ENCODE measurements around the gene PRDM16.

Gene PRDM16

GRCh38 chr1:3459940-3460671 is 391.1 kb downstream of the PRDM16 start:
- Histone ChIP-seq H3K9me3 (ENCODE audit: control insufficient read depth in 2 of 2, low read length in 2 of 2) (no peaks in the 10 kb centered on the region), H3K27me3 (ENCODE audit: control insufficient read depth in 1 of 2, insufficient read depth in 2 of 2, low read length in 2 of 2) (peaks cover 14 to 16% of the 10 kb centered on the region in 2 donors), H3K4me1 (ENCODE audit: control insufficient read depth, insufficient read depth, low read length) (peaks cover 13% of the 10 kb centered on the region), H3K9ac (ENCODE audit: low read length in 2 of 2) (no peak overlapping the region), H3K27ac (ENCODE audit: low read length) (no peak overlapping the region), H3K36me3 (ENCODE audit: control insufficient read depth in 2 of 2, insufficient read depth in 2 of 2, low read length in 2 of 2) (no peaks in the 10 kb centered on the region), H3K4me3 (ENCODE audit: low read length in 2 of 2) (no peak overlapping the region)

DNA sequence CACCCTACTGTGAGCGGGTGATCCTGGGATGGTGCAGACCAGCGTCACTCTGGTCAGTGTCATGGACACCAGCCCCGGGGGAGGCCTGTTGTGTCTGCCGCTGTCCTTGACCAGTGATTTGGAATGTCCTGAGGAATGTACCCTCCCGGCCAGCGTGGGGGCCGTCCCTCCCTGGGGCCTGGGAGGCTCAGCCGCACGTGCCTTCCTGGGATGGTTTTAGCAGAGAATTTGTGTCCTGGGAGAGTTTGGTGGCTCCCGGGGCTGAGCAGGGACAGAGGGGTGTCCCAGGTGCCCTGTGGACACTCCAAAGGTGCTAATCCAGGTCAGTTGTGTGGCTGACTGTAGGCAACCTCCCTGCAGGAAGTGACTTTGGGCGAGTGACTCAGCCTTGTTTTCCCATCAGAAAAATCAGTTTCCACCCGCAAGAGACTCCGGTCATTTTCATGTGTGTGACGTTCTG is 391.7 kb downstream of the PRDM16 start:
- no peak overlapping the region for H3K27ac ChIP-seq (ENCODE audit: low read length)

GRCh38 chr1:3461238-3461933 is 392.4 kb downstream of the PRDM16 start:
- Histone ChIP-seq H3K9ac (ENCODE audit: low read length in 2 of 2) (no peak overlapping the region), H3K9me3 (ENCODE audit: control insufficient read depth in 2 of 2, low read length in 2 of 2) (no peaks in the 10 kb centered on the region)

More for the DNA sequence above, 391.7 kb downstream of the PRDM16 start:
- Histone ChIP-seq H3K36me3 (ENCODE audit: control insufficient read depth in 2 of 2, insufficient read depth in 2 of 2, low read length in 2 of 2) (no peaks in the 10 kb centered on the region), H3K4me3 (ENCODE audit: low read length in 2 of 2) (no peak overlapping the region), H3K9me3 (ENCODE audit: control insufficient read depth in 2 of 2, low read length in 2 of 2) (no peaks in the 10 kb centered on the region), H3K4me1 (ENCODE audit: control insufficient read depth, insufficient read depth, low read length) (peaks cover 13% of the 10 kb centered on the region), H3K27me3 (ENCODE audit: control insufficient read depth in 1 of 2, insufficient read depth in 2 of 2, low read length in 2 of 2) (peaks cover 9 to 10% of the 10 kb centered on the region in 2 donors), H3K9ac (ENCODE audit: low read length in 2 of 2) (no peak overlapping the region)

DNA sequence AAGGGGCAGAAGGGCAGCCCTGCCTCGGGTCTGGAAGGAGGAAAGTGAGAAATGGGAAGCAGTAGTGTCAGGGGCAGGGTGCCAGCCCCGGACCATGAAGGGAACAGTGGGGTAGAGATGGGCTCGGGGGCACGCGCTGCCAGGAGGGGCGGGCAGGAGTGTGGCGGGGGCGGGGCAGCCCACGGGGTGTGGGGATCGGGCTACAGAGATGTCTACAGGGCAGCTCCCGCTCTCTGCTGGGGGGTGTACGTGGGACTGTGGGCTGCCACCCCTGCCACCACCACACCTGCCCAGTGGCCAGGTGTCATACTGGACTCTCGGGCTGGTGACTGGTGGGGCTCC is 392.9 kb downstream of the PRDM16 start:
- Histone ChIP-seq H3K9me3 (ENCODE audit: control insufficient read depth in 2 of 2, low read length in 2 of 2) (no peaks in the 10 kb centered on the region), H3K27me3 (ENCODE audit: control insufficient read depth in 1 of 2, insufficient read depth in 2 of 2, low read length in 2 of 2) (peaks cover under 1 to 3% of the 10 kb centered on the region in 2 donors), H3K9ac (ENCODE audit: low read length in 2 of 2) (no peak overlapping the region), H3K4me3 (ENCODE audit: low read length in 2 of 2) (no peak overlapping the region), H3K4me1 (ENCODE audit: control insufficient read depth, insufficient read depth, low read length) (peaks cover 12% of the 10 kb centered on the region), H3K27ac (ENCODE audit: low read length) (no peak overlapping the region), H3K36me3 (ENCODE audit: control insufficient read depth in 2 of 2, insufficient read depth in 2 of 2, low read length in 2 of 2) (no peaks in the 10 kb centered on the region)

More at GRCh38 chr1:3461238-3461933, 392.4 kb downstream of the PRDM16 start:
- Histone ChIP-seq H3K27ac (ENCODE audit: low read length) (no peak overlapping the region), H3K4me3 (ENCODE audit: low read length in 2 of 2) (no peak overlapping the region), H3K4me1 (ENCODE audit: control insufficient read depth, insufficient read depth, low read length) (peaks cover 13% of the 10 kb centered on the region), H3K36me3 (ENCODE audit: control insufficient read depth in 2 of 2, insufficient read depth in 2 of 2, low read length in 2 of 2) (no peaks in the 10 kb centered on the region), H3K27me3 (ENCODE audit: control insufficient read depth in 1 of 2, insufficient read depth in 2 of 2, low read length in 2 of 2) (peaks cover 5 to 6% of the 10 kb centered on the region in 2 donors)

GRCh38 chr1:3462356-3463012 is 393.5 kb downstream of the PRDM16 start:
- Histone ChIP-seq H3K36me3 (ENCODE audit: control insufficient read depth in 2 of 2, insufficient read depth in 2 of 2, low read length in 2 of 2) (no peaks in the 10 kb centered on the region), H3K4me1 (ENCODE audit: control insufficient read depth, insufficient read depth, low read length) (peaks cover 10% of the 10 kb centered on the region), H3K27ac (ENCODE audit: low read length) (no peak overlapping the region)

DNA sequence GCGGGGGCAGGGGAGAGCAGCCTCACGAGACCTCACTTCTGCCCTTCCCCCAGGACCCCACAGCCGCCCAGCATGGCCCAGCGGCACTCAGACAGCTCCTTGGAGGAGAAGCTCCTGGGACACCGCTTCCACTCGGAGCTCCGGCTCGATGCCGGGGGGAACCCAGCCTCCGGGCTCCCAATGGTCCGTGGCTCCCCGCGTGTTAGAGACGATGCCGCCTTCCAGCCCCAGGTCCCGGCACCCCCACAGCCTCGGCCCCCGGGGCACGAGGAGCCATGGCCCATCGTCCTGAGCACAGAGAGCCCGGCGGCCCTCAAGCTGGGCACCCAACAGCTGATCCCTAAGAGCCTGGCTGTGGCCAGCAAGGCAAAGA is 394.0 kb downstream of the PRDM16 start:
- no peak overlapping the region for H3K4me3 ChIP-seq (ENCODE audit: low read length in 2 of 2)
- no peak overlapping the region for H3K9ac ChIP-seq (ENCODE audit: low read length in 2 of 2)
- H3K36me3 ChIP-seq (ENCODE audit: control insufficient read depth in 2 of 2, insufficient read depth in 2 of 2, low read length in 2 of 2), result no peaks in the 10 kb centered on the region
- no peaks in the 10 kb centered on the region for H3K9me3 ChIP-seq (ENCODE audit: control insufficient read depth in 2 of 2, low read length in 2 of 2)
- H3K27me3 ChIP-seq (ENCODE audit: control insufficient read depth in 1 of 2, insufficient read depth in 2 of 2, low read length in 2 of 2), result no peaks in the 10 kb centered on the region
- peaks cover 6% of the 10 kb centered on the region for H3K4me1 ChIP-seq (ENCODE audit: control insufficient read depth, insufficient read depth, low read length)
- no peak overlapping the region for H3K27ac ChIP-seq (ENCODE audit: low read length)

More at GRCh38 chr1:3462356-3463012, 393.5 kb downstream of the PRDM16 start:
- Histone ChIP-seq H3K9me3 (ENCODE audit: control insufficient read depth in 2 of 2, low read length in 2 of 2) (no peaks in the 10 kb centered on the region), H3K27me3 (ENCODE audit: control insufficient read depth in 1 of 2, insufficient read depth in 2 of 2, low read length in 2 of 2) (no peaks in the 10 kb centered on the region), H3K4me3 (ENCODE audit: low read length in 2 of 2) (no peak overlapping the region), H3K9ac (ENCODE audit: low read length in 2 of 2) (no peak overlapping the region)

DNA sequence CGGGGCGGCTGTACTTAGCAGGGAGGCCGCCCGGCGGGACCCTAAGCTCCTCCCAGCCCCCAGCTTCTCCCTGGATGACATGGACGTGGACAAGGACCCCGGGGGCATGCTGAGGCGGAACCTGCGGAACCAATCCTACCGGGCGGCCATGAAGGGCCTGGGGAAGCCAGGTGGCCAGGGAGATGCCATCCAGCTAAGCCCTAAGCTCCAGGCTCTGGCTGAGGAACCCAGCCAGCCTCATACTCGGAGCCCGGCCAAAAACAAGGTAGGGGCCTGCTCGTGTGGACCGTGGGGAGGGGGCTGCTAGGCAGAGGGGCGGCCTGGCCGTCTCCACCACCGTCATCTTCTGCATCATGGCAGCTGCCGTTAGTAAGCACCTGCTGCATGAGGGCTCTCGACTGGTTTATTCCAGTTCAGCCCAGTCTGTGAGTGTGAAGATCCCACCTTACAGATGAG is 394.4 kb downstream of the PRDM16 start:
- Histone ChIP-seq H3K27me3 (ENCODE audit: control insufficient read depth in 1 of 2, insufficient read depth in 2 of 2, low read length in 2 of 2) (no peaks in the 10 kb centered on the region), H3K4me3 (ENCODE audit: low read length in 2 of 2) (no peak overlapping the region), H3K9me3 (ENCODE audit: control insufficient read depth in 2 of 2, low read length in 2 of 2) (no peaks in the 10 kb centered on the region), H3K9ac (ENCODE audit: low read length in 2 of 2) (no peak overlapping the region), H3K36me3 (ENCODE audit: control insufficient read depth in 2 of 2, insufficient read depth in 2 of 2, low read length in 2 of 2) (no peaks in the 10 kb centered on the region), H3K27ac (ENCODE audit: low read length) (no peak overlapping the region), H3K4me1 (ENCODE audit: control insufficient read depth, insufficient read depth, low read length) (peaks cover 2% of the 10 kb centered on the region)

DNA sequence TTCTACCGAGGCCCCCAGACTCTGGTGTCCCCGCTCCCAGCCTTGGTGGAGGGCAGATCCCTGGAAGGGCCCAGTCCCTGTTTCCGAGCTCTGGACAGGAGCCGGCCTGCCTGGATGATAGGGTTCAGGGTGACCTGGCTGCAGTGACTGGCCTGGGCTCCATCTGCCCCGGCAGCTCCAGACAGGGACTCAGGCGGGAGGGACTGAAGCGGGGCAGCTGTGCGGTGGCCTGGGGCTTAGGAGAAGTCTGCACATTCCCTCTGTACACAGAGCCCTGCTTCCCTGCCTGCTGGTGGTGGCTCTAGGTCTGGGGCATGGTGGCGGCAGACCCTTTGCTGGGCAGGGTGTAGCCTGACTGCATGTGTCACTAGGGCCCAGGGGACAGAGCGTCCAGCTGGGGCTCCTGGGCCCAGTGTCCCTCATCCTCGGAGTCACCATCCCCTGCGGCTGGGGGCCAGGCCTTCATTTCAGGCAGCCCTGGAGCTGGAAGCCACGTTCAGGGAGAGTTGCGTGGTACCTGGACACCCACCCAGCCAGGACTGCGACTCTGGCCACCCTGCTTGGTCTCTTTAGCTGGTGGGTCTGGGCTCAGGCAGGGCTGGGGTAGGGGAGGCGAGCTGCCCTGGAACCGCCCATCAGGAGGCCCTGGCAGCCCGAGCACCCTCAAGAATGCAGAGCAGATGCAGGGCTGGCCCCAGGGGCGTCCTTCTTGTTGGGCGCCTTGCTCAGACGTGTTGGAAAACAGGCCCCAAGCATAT is 395.1 kb downstream of the PRDM16 start:
- Histone ChIP-seq H3K9ac (ENCODE audit: low read length in 2 of 2) (no peak overlapping the region), H3K4me3 (ENCODE audit: low read length in 2 of 2) (no peak overlapping the region), H3K9me3 (ENCODE audit: control insufficient read depth in 2 of 2, low read length in 2 of 2) (no peaks in the 10 kb centered on the region), H3K27me3 (ENCODE audit: control insufficient read depth in 1 of 2, insufficient read depth in 2 of 2, low read length in 2 of 2) (no peaks in the 10 kb centered on the region), H3K27ac (ENCODE audit: low read length) (no peak overlapping the region), H3K4me1 (ENCODE audit: control insufficient read depth, insufficient read depth, low read length) (peaks cover 1% of the 10 kb centered on the region), H3K36me3 (ENCODE audit: control insufficient read depth in 2 of 2, insufficient read depth in 2 of 2, low read length in 2 of 2) (no peaks in the 10 kb centered on the region)

DNA sequence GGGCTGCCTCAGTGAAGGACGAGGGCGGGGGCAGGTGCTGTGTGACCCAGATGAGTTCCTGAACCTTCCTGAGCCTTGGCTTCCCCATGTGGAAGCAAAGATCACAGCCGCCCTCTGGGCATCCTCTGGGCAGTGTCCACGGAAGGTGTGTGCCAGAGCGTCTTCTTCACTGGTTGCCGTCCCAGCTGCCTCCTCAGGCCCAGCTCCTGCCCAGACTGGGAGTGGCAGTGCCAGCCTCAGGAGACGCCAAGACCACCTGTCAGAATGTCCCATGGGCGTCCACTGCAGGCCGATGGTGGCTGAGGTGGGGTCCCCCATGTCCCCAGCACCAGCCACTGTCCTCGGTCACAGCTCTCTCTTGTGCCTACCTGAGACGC is 395.6 kb downstream of the PRDM16 start:
- H3K4me1 ChIP-seq (ENCODE audit: control insufficient read depth, insufficient read depth, low read length), result peaks cover 2% of the 10 kb centered on the region
- no peaks in the 10 kb centered on the region for H3K36me3 ChIP-seq (ENCODE audit: control insufficient read depth in 2 of 2, insufficient read depth in 2 of 2, low read length in 2 of 2)

GRCh38 chr1:3465091-3465934 is 396.3 kb downstream of the PRDM16 start:
- Histone ChIP-seq H3K36me3 (ENCODE audit: control insufficient read depth in 2 of 2, insufficient read depth in 2 of 2, low read length in 2 of 2) (no peaks in the 10 kb centered on the region), H3K4me1 (ENCODE audit: control insufficient read depth, insufficient read depth, low read length) (peaks cover 2% of the 10 kb centered on the region), H3K9me3 (ENCODE audit: control insufficient read depth in 2 of 2, low read length in 2 of 2) (no peaks in the 10 kb centered on the region)

More for the DNA sequence above, 395.6 kb downstream of the PRDM16 start:
- H3K9ac ChIP-seq (ENCODE audit: low read length in 2 of 2), result no peak overlapping the region
- H3K27ac ChIP-seq (ENCODE audit: low read length), result no peak overlapping the region
- H3K27me3 ChIP-seq (ENCODE audit: control insufficient read depth in 1 of 2, insufficient read depth in 2 of 2, low read length in 2 of 2), result no peaks in the 10 kb centered on the region
- H3K4me3 ChIP-seq (ENCODE audit: low read length in 2 of 2), result no peak overlapping the region
- no peaks in the 10 kb centered on the region for H3K9me3 ChIP-seq (ENCODE audit: control insufficient read depth in 2 of 2, low read length in 2 of 2)

More at GRCh38 chr1:3465091-3465934, 396.3 kb downstream of the PRDM16 start:
- Histone ChIP-seq H3K27me3 (ENCODE audit: control insufficient read depth in 1 of 2, insufficient read depth in 2 of 2, low read length in 2 of 2) (no peaks in the 10 kb centered on the region), H3K27ac (ENCODE audit: low read length) (no peak overlapping the region), H3K9ac (ENCODE audit: low read length in 2 of 2) (no peak overlapping the region), H3K4me3 (ENCODE audit: low read length in 2 of 2) (no peak overlapping the region)
